ENCODE measurements around the gene ARMH3. TPM values are rescaled to one million over a fixed set of nuclear protein-coding genes. Genes with fewer than 3 reads are reported as not detected.

The ARMH3 gene
- total RNA-seq, 1 donor from 2014 or later = 28.8 TPM

- H3K9me3 Mint-ChIP-seq (ENCODE audit: unreplicated experiment) = no peaks in the 10 kb centered on the region
- H3K4me3 Mint-ChIP-seq (ENCODE audit: unreplicated experiment) = peak overlapping the region; percentile 93
- peaks cover 6% of the 10 kb centered on the region for H3K36me3 Mint-ChIP-seq (ENCODE audit: unreplicated experiment)
- DNase-seq (ENCODE audit: extremely low spot score, unreplicated experiment) = no peak
- H3K27me3 Mint-ChIP-seq (ENCODE audit: unreplicated experiment) = no peaks in the 10 kb centered on the region
- H3K4me1 Mint-ChIP-seq (ENCODE audit: unreplicated experiment) = peaks cover 25% of the 10 kb centered on the region
- H3K27ac Mint-ChIP-seq (ENCODE audit: unreplicated experiment) = peak overlapping the region; percentile 99
- TF ChIP-seq, protein P1, sequence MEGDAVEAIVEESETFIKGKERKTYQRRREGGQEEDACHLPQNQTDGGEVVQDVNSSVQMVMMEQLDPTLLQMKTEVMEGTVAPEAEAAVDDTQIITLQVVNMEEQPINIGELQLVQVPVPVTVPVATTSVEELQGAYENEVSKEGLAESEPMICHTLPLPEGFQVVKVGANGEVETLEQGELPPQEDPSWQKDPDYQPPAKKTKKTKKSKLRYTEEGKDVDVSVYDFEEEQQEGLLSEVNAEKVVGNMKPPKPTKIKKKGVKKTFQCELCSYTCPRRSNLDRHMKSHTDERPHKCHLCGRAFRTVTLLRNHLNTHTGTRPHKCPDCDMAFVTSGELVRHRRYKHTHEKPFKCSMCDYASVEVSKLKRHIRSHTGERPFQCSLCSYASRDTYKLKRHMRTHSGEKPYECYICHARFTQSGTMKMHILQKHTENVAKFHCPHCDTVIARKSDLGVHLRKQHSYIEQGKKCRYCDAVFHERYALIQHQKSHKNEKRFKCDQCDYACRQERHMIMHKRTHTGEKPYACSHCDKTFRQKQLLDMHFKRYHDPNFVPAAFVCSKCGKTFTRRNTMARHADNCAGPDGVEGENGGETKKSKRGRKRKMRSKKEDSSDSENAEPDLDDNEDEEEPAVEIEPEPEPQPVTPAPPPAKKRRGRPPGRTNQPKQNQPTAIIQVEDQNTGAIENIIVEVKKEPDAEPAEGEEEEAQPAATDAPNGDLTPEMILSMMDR (IDR thresholded peaks at IDR 0.05) = no peak
These were observed 236.9 kb downstream of the ARMH3 start for GRCh38 chr10:101818872-101819633.

- Mint-ChIP-seq H3K27me3 (ENCODE audit: unreplicated experiment) (no peaks in the 10 kb centered on the region), H3K36me3 (ENCODE audit: unreplicated experiment) (peaks cover 8% of the 10 kb centered on the region), H3K4me3 (ENCODE audit: unreplicated experiment) (peak within 1 kb of the TSS; percentile 93), H3K9me3 (ENCODE audit: unreplicated experiment) (no peaks in the 10 kb centered on the region), H3K4me1 (ENCODE audit: unreplicated experiment) (peaks cover 33% of the 10 kb centered on the region), H3K27ac (ENCODE audit: unreplicated experiment) (peak within 1 kb of the TSS; percentile 99)
- TF ChIP-seq, protein P1 (IDR thresholded peaks at IDR 0.05) = no peak
- DNase-seq (ENCODE audit: extremely low spot score, unreplicated experiment) = peak; percentile 100
These were observed 237.7 kb downstream of the ARMH3 start, which contains the start of gene OGA for GRCh38 chr10:101818119-101818871. OGA (minus strand) TSS chr10:101818444; CDS start chr10:101818022, 422 bp downstream.

DNA sequence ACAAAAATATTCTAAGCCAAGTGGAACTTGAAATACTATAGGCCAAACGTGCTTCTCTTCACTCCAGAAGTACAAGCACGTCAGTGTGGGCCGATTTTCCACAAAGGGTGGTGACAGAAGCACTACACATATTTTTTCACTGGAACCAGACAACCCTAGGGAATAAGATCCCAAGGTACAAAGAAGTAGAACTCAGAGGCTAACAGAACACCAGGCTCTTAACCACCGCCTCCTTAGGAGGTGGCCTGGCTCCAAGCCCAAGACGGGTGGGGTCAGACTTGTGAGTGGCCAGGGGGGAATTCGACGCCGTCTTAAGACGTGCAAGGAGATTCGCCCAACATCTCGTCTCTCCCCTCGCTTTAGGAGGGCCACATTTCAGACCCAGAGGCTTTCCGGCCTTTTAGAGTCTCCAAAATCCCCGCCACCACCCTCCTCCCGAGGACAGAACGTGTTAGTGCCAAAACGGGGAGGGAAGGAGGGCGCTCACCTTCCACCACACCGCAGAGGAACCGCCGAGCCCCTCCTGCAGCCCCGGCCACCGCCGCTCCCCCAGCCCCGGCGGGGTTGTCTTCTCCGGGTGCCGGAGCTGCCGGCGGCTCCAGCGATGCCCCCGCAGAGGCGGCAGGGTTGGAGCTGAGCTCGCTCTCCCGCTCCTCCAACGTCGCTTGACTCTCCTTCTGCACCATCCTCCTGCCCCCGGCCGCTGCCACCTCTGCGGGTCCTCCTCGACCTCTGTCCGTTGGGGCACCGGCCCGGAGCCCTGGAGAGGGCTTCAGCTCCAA is 238.4 kb downstream of the ARMH3 start:
- no peaks in the 10 kb centered on the region for H3K27me3 Mint-ChIP-seq (ENCODE audit: unreplicated experiment)
- no peaks in the 10 kb centered on the region for H3K9me3 Mint-ChIP-seq (ENCODE audit: unreplicated experiment)
- TF ChIP-seq, protein P1 (IDR thresholded peaks at IDR 0.05) = no peak
- peak; percentile 89 for DNase-seq (ENCODE audit: extremely low spot score, unreplicated experiment)
- peak overlapping the region; percentile 99 for H3K27ac Mint-ChIP-seq (ENCODE audit: unreplicated experiment)
- peaks cover 13% of the 10 kb centered on the region for H3K36me3 Mint-ChIP-seq (ENCODE audit: unreplicated experiment)
- peaks cover 39% of the 10 kb centered on the region for H3K4me1 Mint-ChIP-seq (ENCODE audit: unreplicated experiment)
- H3K4me3 Mint-ChIP-seq (ENCODE audit: unreplicated experiment) = peak overlapping the region; percentile 93

DNA sequence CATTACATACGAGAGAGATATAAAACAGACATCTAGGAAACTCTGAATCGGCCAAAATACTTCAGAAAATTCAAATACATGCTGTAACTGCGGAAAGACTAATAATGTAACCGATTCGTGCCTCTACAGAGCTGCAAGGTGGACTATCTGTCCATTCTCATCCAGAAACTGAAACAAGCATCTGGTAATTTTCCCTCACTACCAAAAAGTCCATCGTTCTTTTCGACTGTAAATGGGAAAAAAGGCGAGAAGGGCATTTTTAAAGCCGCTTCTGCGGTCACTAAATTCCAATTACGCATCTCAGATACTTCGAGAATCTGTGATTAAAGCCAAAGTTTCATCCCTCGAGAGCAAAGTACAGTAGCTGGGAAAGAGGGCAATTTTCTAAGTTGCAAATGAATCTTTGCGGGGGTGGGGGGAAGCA is 239.0 kb downstream of the ARMH3 start:
- Mint-ChIP-seq H3K36me3 (ENCODE audit: unreplicated experiment) (peaks cover 12% of the 10 kb centered on the region), H3K9me3 (ENCODE audit: unreplicated experiment) (no peaks in the 10 kb centered on the region), H3K4me3 (ENCODE audit: unreplicated experiment) (peak overlapping the region; percentile 93), H3K27ac (ENCODE audit: unreplicated experiment) (peak overlapping the region; percentile 99), H3K27me3 (ENCODE audit: unreplicated experiment) (no peaks in the 10 kb centered on the region), H3K4me1 (ENCODE audit: unreplicated experiment) (peaks cover 39% of the 10 kb centered on the region)
- no peak for DNase-seq (ENCODE audit: extremely low spot score, unreplicated experiment)
- TF ChIP-seq, protein P1 (IDR thresholded peaks at IDR 0.05) = no peak
